ENCODE results near the gene KCTD5.

Gene KCTD5

GRCh38 chr16:2710021-2710710 is 27.8 kb downstream of the KCTD5 start:
- Histone ChIP-seq H3K27me3 (ENCODE audit: insufficient read depth, low read depth) (peaks cover 21% of the 10 kb centered on the region), H2AFZ (ENCODE audit: low read depth) (no peak overlapping the region), H4K20me1 (ENCODE audit: insufficient read depth) (no peaks in the 10 kb centered on the region), H3K4me3 (IDR thresholded peaks at IDR 0.05; ENCODE audit: insufficient read depth, low read depth, low read length) (no peak overlapping the region), H3K36me3 (ENCODE audit: insufficient read depth) (no peaks in the 10 kb centered on the region), H3K79me2 (ENCODE audit: insufficient read depth, low read depth) (no peaks in the 10 kb centered on the region), H3K27ac (no peak overlapping the region), H3K4me2 (no peak overlapping the region), H3K4me1 (ENCODE audit: low read depth, poor library complexity, severe bottlenecking) (no peaks in the 10 kb centered on the region), H3K9ac (no peak overlapping the region)
- no peak for TF ChIP-seq CTCF (conservative IDR thresholded peaks at IDR 0.05; ENCODE audit: low read depth, low read length)

- no peak for TF ChIP-seq CTCF (conservative IDR thresholded peaks at IDR 0.05; ENCODE audit: low read depth, low read length)
- H3K4me1 ChIP-seq (ENCODE audit: low read depth, poor library complexity, severe bottlenecking): no peaks in the 10 kb centered on the region
- no peak overlapping the region for H3K9ac ChIP-seq
- H3K36me3 ChIP-seq (ENCODE audit: insufficient read depth): no peaks in the 10 kb centered on the region
- H3K27ac ChIP-seq: no peak overlapping the region
- no peak overlapping the region for H3K4me2 ChIP-seq
- no peaks in the 10 kb centered on the region for H4K20me1 ChIP-seq (ENCODE audit: insufficient read depth)
- H2AFZ ChIP-seq (ENCODE audit: low read depth): no peak overlapping the region
- H3K27me3 ChIP-seq (ENCODE audit: insufficient read depth, low read depth): peaks cover 22% of the 10 kb centered on the region
- no peak overlapping the region for H3K4me3 ChIP-seq (IDR thresholded peaks at IDR 0.05; ENCODE audit: insufficient read depth, low read depth, low read length)
- no peaks in the 10 kb centered on the region for H3K79me2 ChIP-seq (ENCODE audit: insufficient read depth, low read depth)
These were observed 28.4 kb downstream of the KCTD5 start for GRCh38 chr16:2710711-2711231.

- Histone ChIP-seq H3K9ac (no peak overlapping the region), H3K4me3 (IDR thresholded peaks at IDR 0.05; ENCODE audit: insufficient read depth, low read depth, low read length) (no peak overlapping the region), H3K4me1 (ENCODE audit: low read depth, poor library complexity, severe bottlenecking) (no peaks in the 10 kb centered on the region), H3K27me3 (ENCODE audit: insufficient read depth, low read depth) (peaks cover 26% of the 10 kb centered on the region), H3K4me2 (no peak overlapping the region), H3K79me2 (ENCODE audit: insufficient read depth, low read depth) (no peaks in the 10 kb centered on the region), H3K27ac (no peak overlapping the region), H4K20me1 (ENCODE audit: insufficient read depth) (no peaks in the 10 kb centered on the region), H3K36me3 (ENCODE audit: insufficient read depth) (no peaks in the 10 kb centered on the region), H2AFZ (ENCODE audit: low read depth) (no peak overlapping the region)
- TF ChIP-seq CTCF (conservative IDR thresholded peaks at IDR 0.05; ENCODE audit: low read depth, low read length): no peak
These were observed 29.2 kb downstream of the KCTD5 start for GRCh38 chr16:2711370-2712062.

- no peaks in the 10 kb centered on the region for H3K79me2 ChIP-seq (ENCODE audit: insufficient read depth, low read depth)
- H3K27me3 ChIP-seq (ENCODE audit: insufficient read depth, low read depth): peaks cover 26% of the 10 kb centered on the region
- H3K27ac ChIP-seq: no peak overlapping the region
- H3K4me1 ChIP-seq (ENCODE audit: low read depth, poor library complexity, severe bottlenecking): no peaks in the 10 kb centered on the region
- TF ChIP-seq CTCF (conservative IDR thresholded peaks at IDR 0.05; ENCODE audit: low read depth, low read length): no peak
- no peak overlapping the region for H3K4me2 ChIP-seq
- no peaks in the 10 kb centered on the region for H4K20me1 ChIP-seq (ENCODE audit: insufficient read depth)
- H3K36me3 ChIP-seq (ENCODE audit: insufficient read depth): no peaks in the 10 kb centered on the region
- no peak overlapping the region for H2AFZ ChIP-seq (ENCODE audit: low read depth)
- H3K4me3 ChIP-seq (IDR thresholded peaks at IDR 0.05; ENCODE audit: insufficient read depth, low read depth, low read length): no peak overlapping the region
- no peak overlapping the region for H3K9ac ChIP-seq
These were observed 29.7 kb downstream of the KCTD5 start for GRCh38 chr16:2712063-2712441.
